ENCODE data around the gene NANOS3. TPM values are rescaled to one million over a fixed set of nuclear protein-coding genes. Genes with fewer than 3 reads are reported as not detected.

The NANOS3 gene
- total RNA-seq (1.4 TPM), polyA plus RNA-seq (2.6 TPM)
- long read RNA-seq, donor 1, result 0 reads
- long read RNA-seq, donor 2, result 0 reads
- long read RNA-seq, donor 3, result 0 reads
- long read RNA-seq, donor 4, result 0 reads
- long read RNA-seq, donor 5, partial matches to known transcripts, result 0 of 1 reads
- long read RNA-seq, donor 5, other reads (novel, unspliced or antisense), result 0 of 1 reads
- long read RNA-seq, donor 6, result 0 reads
- long read RNA-seq, donor 7, result 0 reads
- long read RNA-seq, donor 8, result 0 reads
- long read RNA-seq, donor 9, result 0 reads
- long read RNA-seq, donor 10, result 0 reads

DNA sequence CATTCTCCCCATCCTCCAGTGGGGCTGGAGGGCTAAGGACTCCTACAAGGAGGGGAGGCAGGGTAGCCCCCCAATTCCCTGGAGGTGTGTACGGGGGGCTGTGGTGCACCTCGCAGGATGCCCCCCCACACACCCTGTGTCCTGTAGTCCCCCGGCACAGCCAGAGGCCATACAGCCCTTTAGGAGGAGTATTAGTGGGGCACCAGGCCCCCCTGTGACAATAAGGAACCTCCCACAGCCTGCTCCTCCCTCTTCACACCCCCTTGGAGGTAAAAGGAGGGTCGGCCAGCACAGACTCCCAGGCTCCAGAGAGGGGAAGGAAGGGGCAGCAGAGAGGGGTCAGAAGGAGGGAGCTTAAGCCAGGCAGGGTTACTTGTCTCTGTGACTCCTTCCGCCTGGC is at the start of gene NANOS3:
TSS of gene NANOS3 (plus strand) at position 301 of the 400 bp plus-strand sequence. CDS start 115 bp downstream, outside the sequence.
- Histone ChIP-seq H3K27ac (ENCODE audit: low read depth in 1 of 2, low read length in 1 of 2) (no peak within 1 kb of the TSS), H3K4me1 (ENCODE audit: control insufficient read depth in 2 of 2, insufficient read depth in 2 of 2, low read length in 2 of 2) (peaks cover 18 to 39% of the 10 kb centered on the region in 2 donors), H3K27me3 (ENCODE audit: control insufficient read depth in 2 of 2, insufficient read depth in 1 of 2, low read length in 1 of 2) (peaks cover 0 to 17% of the 10 kb centered on the region in 2 donors), H3K9me3 (ENCODE audit: control insufficient read depth in 2 of 2, insufficient read depth in 1 of 2, low read length in 1 of 2) (peaks cover 0 to 3% of the 10 kb centered on the region in 2 donors), H3K36me3 (ENCODE audit: control insufficient read depth in 2 of 2, insufficient read depth in 2 of 2, low read length in 1 of 2) (no peaks in the 10 kb centered on the region), H3K4me3 (ENCODE audit: low read length in 2 of 2) (no peak within 1 kb of the TSS)
- no peak for DNase-seq (ENCODE audit: low read depth in 6 of 9, low spot score in 9 of 9)
- 80% methylated on average over 5 of the region's 5 CpGs for WGBS

DNA sequence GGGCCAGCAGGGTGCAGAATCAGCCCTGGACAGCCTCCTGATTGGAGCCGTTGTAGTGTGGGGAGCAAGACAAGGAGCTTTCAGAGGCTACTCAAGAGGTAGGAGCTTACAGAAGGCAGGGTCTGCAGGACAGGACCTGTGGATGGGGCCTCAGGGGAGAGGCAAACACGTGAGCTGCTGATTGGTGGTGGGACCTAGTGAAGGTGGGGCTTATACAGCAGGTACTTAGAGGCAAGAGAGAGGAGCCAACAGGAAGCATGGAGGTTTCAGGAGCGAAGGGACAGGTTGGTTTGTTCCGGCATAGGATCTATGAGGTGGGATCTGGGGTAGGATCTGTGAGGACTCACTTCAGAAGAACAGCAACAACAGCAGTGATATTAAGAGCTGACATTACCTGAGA is 49.3 kb upstream of the NANOS3 start:
- Histone ChIP-seq H3K27ac (ENCODE audit: low read depth in 1 of 2, low read length in 1 of 2) (no peak overlapping the region), H3K4me3 (ENCODE audit: low read length in 2 of 2) (no peak overlapping the region), H3K4me1 (ENCODE audit: control insufficient read depth in 2 of 2, insufficient read depth in 2 of 2, low read length in 2 of 2) (no peaks in the 10 kb centered on the region), H3K9me3 (ENCODE audit: control insufficient read depth in 2 of 2, insufficient read depth in 1 of 2, low read length in 1 of 2) (no peaks in the 10 kb centered on the region), H3K36me3 (ENCODE audit: control insufficient read depth in 2 of 2, insufficient read depth in 2 of 2, low read length in 1 of 2) (peaks cover 25 to 43% of the 10 kb centered on the region in 2 donors), H3K27me3 (ENCODE audit: control insufficient read depth in 2 of 2, insufficient read depth in 1 of 2, low read length in 1 of 2) (no peaks in the 10 kb centered on the region)
- WGBS, result 97% methylated on average over 4 of the region's 4 CpGs
- DNase-seq (ENCODE audit: low read depth in 6 of 9, low spot score in 9 of 9), result no peak

DNA sequence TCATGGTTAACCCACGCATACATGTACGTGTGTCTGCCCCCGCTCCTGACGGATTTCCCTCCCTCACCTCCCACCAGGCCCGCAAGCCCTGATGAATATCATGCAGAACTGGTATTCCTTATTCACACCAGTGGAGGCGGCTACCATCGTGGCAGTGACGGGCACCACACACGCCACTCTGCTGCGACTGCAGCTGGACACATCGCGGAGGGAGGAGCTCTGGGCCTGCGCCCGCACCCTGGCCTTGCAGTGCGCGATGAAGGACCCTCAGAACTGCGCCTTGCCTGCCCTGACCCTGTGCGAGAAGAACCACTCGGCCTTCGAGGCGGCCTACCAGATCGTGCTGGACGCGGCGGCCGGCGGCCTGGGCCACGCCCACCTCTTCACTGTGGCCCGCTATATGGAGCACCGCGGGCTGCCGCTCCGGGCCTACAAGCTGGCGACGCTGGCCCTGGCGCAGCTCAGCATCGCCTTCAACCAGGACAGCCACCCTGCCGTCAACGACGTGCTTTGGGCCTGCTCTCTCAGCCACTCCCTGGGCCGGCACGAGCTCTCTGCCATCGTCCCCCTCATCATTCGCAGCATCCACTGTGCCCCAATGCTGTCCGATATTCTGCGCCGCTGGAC is 46.7 kb upstream of the NANOS3 start:
- WGBS, result 98% methylated on average over 47 of the region's 47 CpGs
- H3K4me1 ChIP-seq (ENCODE audit: control insufficient read depth in 2 of 2, insufficient read depth in 2 of 2, low read length in 2 of 2), result peaks cover 10 to 14% of the 10 kb centered on the region in 2 donors
- no peak overlapping the region for H3K27ac ChIP-seq (ENCODE audit: low read depth in 1 of 2, low read length in 1 of 2)
- H3K27me3 ChIP-seq (ENCODE audit: control insufficient read depth in 2 of 2, insufficient read depth in 1 of 2, low read length in 1 of 2), result no peaks in the 10 kb centered on the region
- H3K4me3 ChIP-seq (ENCODE audit: low read length in 2 of 2), result no peak overlapping the region
- H3K9me3 ChIP-seq (ENCODE audit: control insufficient read depth in 2 of 2, insufficient read depth in 1 of 2, low read length in 1 of 2), result no peaks in the 10 kb centered on the region
- DNase-seq (ENCODE audit: low read depth in 6 of 9, low spot score in 9 of 9), result no peak
- peaks cover 22 to 28% of the 10 kb centered on the region in 2 donors for H3K36me3 ChIP-seq (ENCODE audit: control insufficient read depth in 2 of 2, insufficient read depth in 2 of 2, low read length in 1 of 2)

DNA sequence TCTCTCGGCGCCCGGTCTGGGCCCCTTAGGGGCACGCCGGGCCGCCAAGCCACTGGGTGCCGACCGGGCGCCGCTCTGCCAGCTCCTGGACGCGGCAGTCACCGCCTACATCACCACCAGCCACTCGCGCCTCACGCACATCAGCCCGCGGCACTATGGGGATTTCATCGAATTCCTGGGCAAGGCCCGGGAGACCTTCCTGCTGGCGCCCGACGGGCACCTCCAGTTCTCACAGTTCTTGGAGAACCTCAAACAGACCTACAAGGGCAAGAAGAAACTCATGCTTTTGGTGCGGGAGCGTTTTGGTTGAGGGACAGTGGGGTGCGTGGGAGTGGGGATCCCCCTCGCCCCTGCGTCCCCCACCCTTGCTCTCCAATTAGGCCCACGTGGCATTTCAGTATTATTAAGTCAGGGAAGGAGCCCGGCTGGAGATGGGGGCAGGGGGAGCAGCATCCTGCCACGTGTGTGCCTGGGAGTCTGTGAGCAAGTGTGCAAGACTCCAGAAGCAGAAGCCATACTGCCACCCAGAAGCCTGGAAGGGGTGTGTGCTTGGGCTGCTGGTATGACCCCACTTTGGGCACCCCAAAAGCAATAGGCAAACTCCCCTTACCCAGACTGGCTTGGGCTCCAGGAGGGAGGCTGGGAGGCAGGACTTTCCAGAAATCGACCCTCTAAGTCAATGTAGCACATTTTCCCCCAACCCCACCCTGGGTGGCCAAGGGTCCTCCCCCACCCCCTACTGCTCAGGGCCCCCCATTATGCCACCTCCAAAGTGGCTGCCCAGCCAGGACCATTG is 46.0 kb upstream of the NANOS3 start:
- H3K9me3 ChIP-seq (ENCODE audit: control insufficient read depth in 2 of 2, insufficient read depth in 1 of 2, low read length in 1 of 2), result no peaks in the 10 kb centered on the region
- no peak for DNase-seq (ENCODE audit: low read depth in 6 of 9, low spot score in 9 of 9)
- no peak overlapping the region for H3K27ac ChIP-seq (ENCODE audit: low read depth in 1 of 2, low read length in 1 of 2)
- H3K4me3 ChIP-seq (ENCODE audit: low read length in 2 of 2), result no peak overlapping the region
- peaks cover 11 to 19% of the 10 kb centered on the region in 2 donors for H3K4me1 ChIP-seq (ENCODE audit: control insufficient read depth in 2 of 2, insufficient read depth in 2 of 2, low read length in 2 of 2)
- WGBS, result 98% methylated on average over 32 of the region's 32 CpGs
- no peaks in the 10 kb centered on the region for H3K27me3 ChIP-seq (ENCODE audit: control insufficient read depth in 2 of 2, insufficient read depth in 1 of 2, low read length in 1 of 2)
- H3K36me3 ChIP-seq (ENCODE audit: control insufficient read depth in 2 of 2, insufficient read depth in 2 of 2, low read length in 1 of 2), result peaks cover 16 to 23% of the 10 kb centered on the region in 2 donors

DNA sequence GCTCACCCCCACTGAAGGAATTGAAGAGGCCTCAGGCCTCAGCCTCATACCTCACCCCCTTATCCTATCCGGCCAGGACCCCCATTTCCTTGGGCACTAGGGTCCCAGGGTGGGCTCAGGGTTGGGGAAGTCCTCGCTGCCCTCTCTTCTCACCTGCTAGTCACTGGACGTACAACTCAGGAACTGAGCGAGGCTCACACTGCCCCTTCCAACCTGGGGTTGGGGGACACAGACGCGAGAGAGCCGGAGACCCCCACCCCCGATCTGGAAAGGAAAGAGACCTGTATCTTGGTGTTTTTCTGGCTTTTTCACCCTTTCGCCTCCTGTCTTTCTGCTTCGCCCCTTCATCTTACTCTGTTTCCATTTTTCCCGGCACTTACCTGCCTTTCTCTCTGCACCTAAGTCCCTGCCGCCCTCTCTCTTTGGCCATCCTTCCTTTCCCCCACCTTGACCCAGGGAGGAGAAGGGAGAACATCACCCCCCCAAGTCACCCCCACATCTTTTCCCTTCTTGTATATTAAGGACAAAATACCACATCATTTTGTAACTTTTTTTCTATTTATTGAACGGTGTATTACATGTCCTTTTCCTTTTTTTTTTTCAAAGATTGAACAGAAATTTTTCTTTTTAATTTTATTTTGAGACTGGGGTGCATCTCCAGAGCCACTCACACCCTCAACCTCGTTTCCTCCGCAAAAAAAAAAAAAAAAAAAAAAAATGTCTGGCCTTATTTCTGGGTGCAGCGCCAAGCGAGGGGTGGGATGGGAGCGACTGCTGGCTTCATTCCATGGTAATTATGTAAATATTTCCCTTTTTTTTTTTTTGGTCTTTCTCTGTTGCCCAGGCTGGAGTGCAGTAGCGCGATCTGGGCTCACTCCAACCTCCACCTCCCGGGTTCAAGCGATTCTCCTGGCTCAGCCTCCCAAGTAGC is 45.1 kb upstream of the NANOS3 start:
- Histone ChIP-seq H3K36me3 (ENCODE audit: control insufficient read depth in 2 of 2, insufficient read depth in 2 of 2, low read length in 1 of 2) (peaks cover 16 to 26% of the 10 kb centered on the region in 2 donors), H3K4me3 (ENCODE audit: low read length in 2 of 2) (no peak overlapping the region), H3K4me1 (ENCODE audit: control insufficient read depth in 2 of 2, insufficient read depth in 2 of 2, low read length in 2 of 2) (peaks cover 19 to 28% of the 10 kb centered on the region in 2 donors), H3K9me3 (ENCODE audit: control insufficient read depth in 2 of 2, insufficient read depth in 1 of 2, low read length in 1 of 2) (no peaks in the 10 kb centered on the region), H3K27ac (ENCODE audit: low read depth in 1 of 2, low read length in 1 of 2) (no peak overlapping the region), H3K27me3 (ENCODE audit: control insufficient read depth in 2 of 2, insufficient read depth in 1 of 2, low read length in 1 of 2) (no peaks in the 10 kb centered on the region)
- 94% methylated on average over 22 of the region's 22 CpGs for WGBS
- DNase-seq (ENCODE audit: low read depth in 6 of 9, low spot score in 9 of 9), result no peak

DNA sequence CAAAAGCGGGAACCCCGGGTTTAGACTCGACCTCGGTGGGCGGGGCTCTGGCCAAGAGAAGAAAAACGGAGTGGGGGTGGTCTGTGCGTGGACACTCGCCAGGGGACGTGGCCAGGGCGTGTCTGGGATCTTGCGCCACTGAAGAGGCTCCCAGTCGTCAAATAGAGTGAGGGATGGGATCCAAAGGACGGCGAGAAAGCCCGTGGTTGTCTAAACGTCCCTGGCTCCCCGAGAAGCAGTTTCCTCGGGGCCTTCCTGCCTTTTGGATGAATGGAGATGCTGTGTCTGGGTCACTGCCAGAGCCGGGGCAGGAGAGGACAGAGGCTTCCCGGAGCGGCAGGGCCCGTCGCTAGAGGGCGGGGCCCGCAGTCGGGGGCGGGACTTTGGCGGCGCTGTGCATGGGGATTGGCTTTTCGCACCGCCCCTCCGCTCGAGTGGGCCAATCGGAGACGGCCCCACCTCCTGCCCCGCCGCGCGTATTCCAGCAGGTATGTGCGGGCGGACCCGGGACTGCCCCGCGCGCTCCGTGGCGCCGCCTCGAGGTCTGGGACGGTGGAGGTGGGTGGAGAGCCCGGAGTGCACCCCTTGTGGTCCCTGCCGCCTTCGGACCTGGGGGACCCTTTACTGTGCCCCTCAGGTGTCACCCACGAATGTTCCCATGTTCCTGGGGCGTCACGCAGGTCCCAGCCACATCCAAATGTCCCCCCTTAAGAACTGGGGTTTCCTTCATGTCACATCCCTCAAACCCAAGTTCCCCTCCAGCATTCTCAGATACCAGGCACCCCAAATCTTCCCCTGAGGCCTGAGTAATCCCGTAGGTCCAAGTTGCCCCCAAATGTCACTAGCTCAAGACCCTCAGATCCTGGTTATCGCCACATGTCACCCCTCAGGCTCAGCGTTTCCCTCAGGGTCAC is 43.3 kb upstream of the NANOS3 start:
- H3K27ac ChIP-seq (ENCODE audit: low read depth in 1 of 2, low read length in 1 of 2), result peak overlapping the region in 1 of 2 donors; percentile 33
- DNase-seq (ENCODE audit: low read depth in 6 of 9, low spot score in 9 of 9), result peak in 8 of 9 donors; percentile 50 to 90 (median 78)
- no peaks in the 10 kb centered on the region for H3K27me3 ChIP-seq (ENCODE audit: control insufficient read depth in 2 of 2, insufficient read depth in 1 of 2, low read length in 1 of 2)
- H3K4me1 ChIP-seq (ENCODE audit: control insufficient read depth in 2 of 2, insufficient read depth in 2 of 2, low read length in 2 of 2), result peaks cover 28 to 44% of the 10 kb centered on the region in 2 donors
- peaks cover 13 to 18% of the 10 kb centered on the region in 2 donors for H3K36me3 ChIP-seq (ENCODE audit: control insufficient read depth in 2 of 2, insufficient read depth in 2 of 2, low read length in 1 of 2)
- peak overlapping the region; percentile 52 to 56 for H3K4me3 ChIP-seq (ENCODE audit: low read length in 2 of 2)
- 10% methylated on average over 59 of the region's 59 CpGs for WGBS
- H3K9me3 ChIP-seq (ENCODE audit: control insufficient read depth in 2 of 2, insufficient read depth in 1 of 2, low read length in 1 of 2), result no peaks in the 10 kb centered on the region

DNA sequence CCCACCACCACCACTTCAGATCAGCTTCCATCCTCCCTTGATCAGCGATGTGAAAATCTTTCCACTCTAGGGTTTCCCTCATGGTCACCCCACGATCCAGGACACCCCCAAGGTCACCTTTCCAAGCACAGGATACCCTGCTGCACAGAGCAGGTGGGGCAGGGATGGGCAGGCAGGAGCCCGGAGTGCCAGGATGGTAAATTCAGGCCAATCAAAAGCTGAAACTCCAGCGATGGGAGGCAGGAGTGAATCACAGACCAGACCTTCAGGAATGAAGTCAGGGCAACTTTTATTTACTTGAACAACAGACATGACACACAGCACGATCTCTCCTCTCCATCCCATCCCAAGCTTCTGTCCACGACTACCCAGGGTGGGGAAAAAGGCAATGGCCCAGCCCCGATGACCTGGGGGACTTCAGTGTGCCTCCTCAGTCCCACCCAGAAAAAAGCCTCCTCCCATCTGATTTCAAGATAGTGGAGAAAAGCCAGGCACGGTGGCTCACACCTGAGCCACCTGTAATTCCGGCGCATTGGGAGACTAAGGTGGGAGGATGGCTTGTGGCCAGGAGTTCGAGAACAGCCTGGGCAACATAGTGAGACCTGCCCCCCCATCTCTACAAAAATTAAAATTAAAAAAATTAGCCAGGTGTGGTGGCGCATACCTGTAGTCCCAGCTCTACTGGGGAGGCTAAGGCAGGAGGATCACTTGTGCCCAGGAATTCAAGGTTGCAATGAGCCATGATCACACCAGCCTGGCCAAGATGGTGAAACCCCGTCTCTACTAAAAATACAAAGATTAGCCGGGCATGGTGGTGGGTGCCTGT is 42.5 kb upstream of the NANOS3 start:
- DNase-seq (ENCODE audit: low read depth in 6 of 9, low spot score in 9 of 9), result no peak
- Histone ChIP-seq H3K9me3 (ENCODE audit: control insufficient read depth in 2 of 2, insufficient read depth in 1 of 2, low read length in 1 of 2) (no peaks in the 10 kb centered on the region), H3K36me3 (ENCODE audit: control insufficient read depth in 2 of 2, insufficient read depth in 2 of 2, low read length in 1 of 2) (peaks cover 12 to 18% of the 10 kb centered on the region in 2 donors), H3K4me3 (ENCODE audit: low read length in 2 of 2) (no peak overlapping the region), H3K27ac (ENCODE audit: low read depth in 1 of 2, low read length in 1 of 2) (peak overlapping the region in 1 of 2 donors; percentile 33), H3K27me3 (ENCODE audit: control insufficient read depth in 2 of 2, insufficient read depth in 1 of 2, low read length in 1 of 2) (no peaks in the 10 kb centered on the region), H3K4me1 (ENCODE audit: control insufficient read depth in 2 of 2, insufficient read depth in 2 of 2, low read length in 2 of 2) (peaks cover 37 to 53% of the 10 kb centered on the region in 2 donors)
- 96% methylated on average over 14 of the region's 14 CpGs for WGBS

Measured in thymus (tissue), 14 donors.